ENCODE data around the gene MMP25. TPM values are rescaled to one million over a fixed set of nuclear protein-coding genes. Genes with fewer than 3 reads are reported as not detected.

The MMP25 gene
- total RNA-seq, 6 donors from 2014 or later: 10.0 to 41.4 (median 20.5) TPM

DNA sequence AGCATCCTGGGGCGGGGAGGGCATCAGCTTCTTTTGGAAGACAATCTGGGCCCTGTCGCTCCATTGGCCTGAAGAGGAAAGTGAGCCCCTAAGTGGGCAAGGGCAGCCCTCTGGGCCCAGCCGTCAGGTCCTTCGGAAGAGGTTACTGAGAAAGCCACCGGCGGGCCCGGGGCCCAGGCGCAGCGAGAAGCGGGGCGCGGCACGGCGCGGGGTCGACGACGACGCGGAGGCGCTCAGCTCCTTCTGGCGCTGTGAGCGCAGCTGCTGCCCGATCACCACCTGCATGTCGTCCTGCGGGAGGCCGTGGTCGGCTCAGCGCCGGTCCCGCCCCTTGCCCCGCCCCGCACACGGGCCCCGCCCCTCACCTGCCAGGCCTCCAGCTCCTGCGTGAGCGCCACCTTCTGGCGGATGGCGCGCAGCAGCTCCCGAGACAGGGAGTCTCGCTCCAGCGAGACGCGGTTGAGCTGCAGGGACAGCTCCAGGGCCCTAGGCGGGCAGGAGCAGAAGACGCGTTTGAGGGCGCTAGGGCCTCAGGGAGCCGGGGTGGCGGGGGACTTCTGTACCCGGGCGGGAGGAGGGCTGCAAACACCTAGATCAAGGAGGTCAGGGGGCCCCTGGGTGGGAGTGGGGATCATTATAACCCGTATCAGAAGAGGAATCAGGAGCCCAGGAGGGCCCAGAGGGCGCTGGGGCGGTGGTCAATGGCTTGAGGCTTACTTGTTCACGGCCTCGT is 18.2 kb upstream of the MMP25 start:
- peaks cover 3 to 22% (median 18%) of the 10 kb centered on the region in 4 donors for H3K36me3 ChIP-seq
- H3K4me3 ChIP-seq: no peak overlapping the region
- H3K4me1 ChIP-seq: peaks cover 21 to 47% (median 37%) of the 10 kb centered on the region in 4 donors
- H3K9me3 ChIP-seq: no peaks in the 10 kb centered on the region
- peak; percentile 90 to 97 for DNase-seq
- 29 to 38% methylated on average over 15 to 32 of the region's 58 CpGs for WGBS, 2 donors
- H3K27me3 ChIP-seq: peaks cover 0 to 15% (median 9%) of the 10 kb centered on the region in 4 donors
- peak overlapping the region in 1 of 4 donors; percentile 20 for H3K27ac ChIP-seq
- ATAC-seq (ENCODE audit: low FRiP score in 2 of 2): peak; percentile 46 to 79
- TF ChIP-seq EP300 (IDR thresholded peaks at IDR 0.05) (no peak), POLR2A (IDR thresholded peaks at IDR 0.05) (peak in 1 of 4 donors; percentile 40), POLR2AphosphoS5 (IDR thresholded peaks at IDR 0.05) (no peak)
- TF ChIP-seq, protein P1, sequence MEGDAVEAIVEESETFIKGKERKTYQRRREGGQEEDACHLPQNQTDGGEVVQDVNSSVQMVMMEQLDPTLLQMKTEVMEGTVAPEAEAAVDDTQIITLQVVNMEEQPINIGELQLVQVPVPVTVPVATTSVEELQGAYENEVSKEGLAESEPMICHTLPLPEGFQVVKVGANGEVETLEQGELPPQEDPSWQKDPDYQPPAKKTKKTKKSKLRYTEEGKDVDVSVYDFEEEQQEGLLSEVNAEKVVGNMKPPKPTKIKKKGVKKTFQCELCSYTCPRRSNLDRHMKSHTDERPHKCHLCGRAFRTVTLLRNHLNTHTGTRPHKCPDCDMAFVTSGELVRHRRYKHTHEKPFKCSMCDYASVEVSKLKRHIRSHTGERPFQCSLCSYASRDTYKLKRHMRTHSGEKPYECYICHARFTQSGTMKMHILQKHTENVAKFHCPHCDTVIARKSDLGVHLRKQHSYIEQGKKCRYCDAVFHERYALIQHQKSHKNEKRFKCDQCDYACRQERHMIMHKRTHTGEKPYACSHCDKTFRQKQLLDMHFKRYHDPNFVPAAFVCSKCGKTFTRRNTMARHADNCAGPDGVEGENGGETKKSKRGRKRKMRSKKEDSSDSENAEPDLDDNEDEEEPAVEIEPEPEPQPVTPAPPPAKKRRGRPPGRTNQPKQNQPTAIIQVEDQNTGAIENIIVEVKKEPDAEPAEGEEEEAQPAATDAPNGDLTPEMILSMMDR (IDR thresholded peaks at IDR 0.05): peak; percentile 67 to 90 (median 78)

DNA sequence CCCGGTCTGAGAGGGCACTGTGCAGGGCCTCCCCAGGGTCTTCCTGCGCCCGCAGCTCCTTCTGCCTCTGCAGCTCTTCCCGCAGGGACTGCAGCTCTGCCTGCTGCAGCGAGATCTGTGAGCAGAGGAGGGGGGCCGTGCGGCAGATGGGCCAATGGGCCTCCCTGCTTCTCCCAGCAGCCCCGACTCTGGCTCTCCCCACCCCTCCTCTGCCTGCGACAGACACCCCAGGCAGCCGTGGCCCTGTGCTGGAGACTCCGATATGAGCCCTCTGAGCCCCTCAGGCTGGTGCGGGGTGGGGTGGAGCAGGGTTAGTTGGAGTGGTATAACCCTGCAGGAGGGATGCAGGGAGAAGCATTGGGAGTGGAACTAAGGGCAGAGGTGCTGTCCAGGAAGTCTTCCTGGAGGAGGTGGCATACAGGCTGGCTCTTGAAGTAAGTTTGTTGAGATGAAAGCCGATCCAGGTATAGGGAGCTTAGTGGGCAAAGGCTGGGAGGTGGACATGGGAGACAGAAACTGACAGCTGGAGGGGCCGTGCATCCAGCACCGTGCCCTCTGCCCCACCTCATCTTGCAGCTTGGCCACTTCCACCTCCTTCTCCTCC is 17.5 kb upstream of the MMP25 start:
- no peak overlapping the region for H3K27ac ChIP-seq
- TF ChIP-seq, protein P1 (IDR thresholded peaks at IDR 0.05): no peak
- TF ChIP-seq POLR2A (IDR thresholded peaks at IDR 0.05): no peak
- no peak for TF ChIP-seq POLR2AphosphoS5 (IDR thresholded peaks at IDR 0.05)
- TF ChIP-seq EP300 (IDR thresholded peaks at IDR 0.05): no peak
- WGBS, 2 donors: 51 to 52% methylated on average over 5 to 15 of the region's 15 CpGs
- ATAC-seq (ENCODE audit: low FRiP score in 2 of 2) (no peak), DNase-seq (no peak)
- H3K4me3 ChIP-seq: no peak overlapping the region
- peaks cover 3 to 22% (median 18%) of the 10 kb centered on the region in 4 donors for H3K36me3 ChIP-seq
- peaks cover 16 to 41% (median 31%) of the 10 kb centered on the region in 4 donors for H3K4me1 ChIP-seq
- H3K27me3 ChIP-seq: peaks cover 0 to 15% (median 9%) of the 10 kb centered on the region in 4 donors
- no peaks in the 10 kb centered on the region for H3K9me3 ChIP-seq

DNA sequence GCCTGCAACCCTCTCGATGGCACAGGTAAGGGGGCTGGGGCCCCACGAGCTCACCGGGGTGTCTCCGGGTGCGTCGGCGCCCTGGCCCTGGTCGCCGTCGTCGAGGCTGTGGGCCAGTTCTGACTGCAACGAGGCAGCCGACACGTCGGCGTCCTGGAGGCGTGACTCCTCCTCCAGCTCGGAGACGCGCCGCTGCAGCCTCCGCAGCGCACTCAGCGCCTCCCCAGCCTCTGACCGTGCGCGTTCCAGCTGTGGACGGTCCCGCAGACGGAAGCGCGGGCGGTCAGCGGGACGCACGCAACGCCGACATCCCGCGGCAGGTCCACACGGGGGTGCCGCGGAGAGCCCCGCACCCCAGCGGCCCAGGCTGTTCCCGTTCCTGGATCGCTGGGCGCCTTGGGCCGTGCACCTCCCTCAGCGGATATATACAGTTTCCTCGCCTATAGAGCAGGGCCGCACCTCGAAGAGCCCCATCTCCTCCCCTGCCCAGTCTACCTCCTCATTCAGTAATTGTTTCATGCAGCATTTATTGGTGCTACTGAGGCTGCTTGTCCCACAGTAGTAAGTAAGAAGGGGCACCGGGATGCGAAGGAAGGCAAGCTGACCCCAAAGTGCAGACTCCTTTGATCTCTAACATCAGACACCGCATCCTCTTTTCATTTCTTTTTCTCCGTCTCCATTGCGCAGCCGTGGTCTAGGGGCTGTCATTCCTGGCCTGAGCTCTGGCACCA is 16.7 kb upstream of the MMP25 start:
- Histone ChIP-seq H3K4me3 (peak overlapping the region in 2 of 4 donors; percentile 6 to 22), H3K27me3 (peaks cover 0 to 15% (median 9%) of the 10 kb centered on the region in 4 donors), H3K27ac (no peak overlapping the region), H3K4me1 (peaks cover 16 to 36% (median 26%) of the 10 kb centered on the region in 4 donors), H3K9me3 (no peaks in the 10 kb centered on the region), H3K36me3 (peaks cover 3 to 22% (median 18%) of the 10 kb centered on the region in 4 donors)
- TF ChIP-seq POLR2A (IDR thresholded peaks at IDR 0.05): no peak
- no peak for TF ChIP-seq POLR2AphosphoS5 (IDR thresholded peaks at IDR 0.05)
- ATAC-seq (ENCODE audit: low FRiP score in 2 of 2) (peak in 1 of 2 donors; percentile 48), DNase-seq (peak in 1 of 2 donors; percentile 88)
- WGBS, 2 donors: 23 to 28% methylated on average over 17 to 46 of the region's 59 CpGs

DNA sequence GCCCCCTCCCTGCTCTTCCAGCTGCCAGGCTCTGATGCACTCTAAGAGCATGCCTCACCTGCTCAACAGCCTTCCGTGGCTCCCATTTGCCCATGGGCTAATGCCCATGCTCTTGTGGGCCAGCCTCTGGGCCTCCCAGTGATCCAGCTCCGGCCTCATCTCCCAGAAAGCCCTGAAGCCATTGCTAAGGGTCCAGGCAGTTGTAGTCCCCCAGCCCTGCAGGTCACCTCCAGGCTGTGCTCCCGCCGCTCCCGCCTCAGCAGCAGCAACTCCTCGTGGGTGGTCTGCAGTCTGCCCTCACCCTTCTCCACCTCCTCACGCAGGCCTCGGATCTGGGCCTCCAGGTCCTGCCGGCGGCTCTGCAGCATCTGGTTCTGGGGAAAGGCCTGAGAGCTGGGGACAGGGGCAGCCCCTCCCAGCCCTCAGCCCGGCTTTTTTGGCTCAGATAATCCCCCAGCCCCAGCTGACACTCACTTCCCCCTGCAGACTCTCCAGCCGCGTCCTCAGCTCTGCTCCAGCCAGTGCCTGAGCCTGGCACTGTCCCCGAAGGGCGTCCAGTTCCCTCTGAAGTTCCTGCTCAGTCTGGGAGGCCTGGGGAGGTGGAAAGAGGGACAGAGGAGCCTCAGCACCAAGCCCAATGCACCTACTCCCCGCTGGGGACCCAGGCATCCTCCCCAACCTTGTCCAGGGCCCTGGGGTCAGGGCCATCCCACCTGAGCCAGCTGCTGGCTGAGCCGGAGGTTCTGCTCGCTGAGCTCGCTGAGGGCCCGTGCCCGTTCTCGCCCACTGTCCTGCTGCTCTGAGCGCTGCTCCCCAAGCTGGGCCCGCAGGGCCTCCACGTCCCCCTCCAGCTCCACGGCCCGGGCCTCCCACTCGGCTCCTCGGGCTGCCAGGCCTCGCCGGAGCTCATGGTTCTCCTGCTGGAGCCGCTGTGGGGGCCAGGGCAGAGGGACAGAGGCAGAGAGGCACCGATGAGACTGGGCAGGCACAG is 15.8 kb upstream of the MMP25 start:
- H3K9me3 ChIP-seq: no peaks in the 10 kb centered on the region
- no peak overlapping the region for H3K27ac ChIP-seq
- DNase-seq (peak in 1 of 2 donors; percentile 81), ATAC-seq (ENCODE audit: low FRiP score in 2 of 2) (no peak)
- H3K4me1 ChIP-seq: peaks cover 10 to 32% (median 24%) of the 10 kb centered on the region in 4 donors
- TF ChIP-seq POLR2A (IDR thresholded peaks at IDR 0.05): no peak
- peaks cover 3 to 22% (median 18%) of the 10 kb centered on the region in 4 donors for H3K36me3 ChIP-seq
- H3K27me3 ChIP-seq: peaks cover 0 to 17% (median 14%) of the 10 kb centered on the region in 4 donors
- 78 to 83% methylated on average over 23 to 33 of the region's 33 CpGs for WGBS, 2 donors
- no peak overlapping the region for H3K4me3 ChIP-seq

DNA sequence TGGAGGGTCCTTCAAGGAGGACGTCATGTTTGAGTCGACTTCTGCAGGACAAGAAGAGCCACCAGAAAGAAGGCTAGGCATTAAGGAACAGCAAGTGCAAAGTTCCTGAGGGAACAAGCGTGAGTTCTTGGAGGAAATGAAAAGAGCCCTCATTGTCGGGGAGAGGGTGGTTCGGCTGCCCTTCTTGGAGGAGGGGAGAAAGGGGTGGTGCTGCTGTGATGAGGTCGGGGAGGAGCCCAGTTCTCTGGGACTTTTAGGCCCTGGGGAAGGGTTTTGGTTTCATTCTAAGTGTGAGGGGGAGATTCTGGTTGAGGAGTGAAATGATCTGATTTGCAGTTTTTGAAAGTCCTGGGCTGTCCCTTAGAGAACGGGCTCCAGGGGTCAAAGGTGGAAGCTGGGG is 13.7 kb upstream of the MMP25 start:
- Histone ChIP-seq H3K27ac (no peak overlapping the region), H3K4me3 (no peak overlapping the region), H3K9me3 (no peaks in the 10 kb centered on the region), H3K4me1 (peaks cover 17 to 48% (median 35%) of the 10 kb centered on the region in 4 donors), H3K36me3 (peaks cover 0 to 3% (median 0%) of the 10 kb centered on the region in 4 donors), H3K27me3 (peaks cover 4 to 33% (median 27%) of the 10 kb centered on the region in 4 donors)
- WGBS, 2 donors: 31 to 32% methylated on average over 7 of the region's 7 CpGs
- no peak for TF ChIP-seq EP300 (IDR thresholded peaks at IDR 0.05)
- no peak for DNase-seq
- ATAC-seq (ENCODE audit: low FRiP score in 2 of 2): no peak
